ENCODE data around the gene TIMM44. TPM values are rescaled to one million over a fixed set of nuclear protein-coding genes. Genes with fewer than 3 reads are reported as not detected.

The TIMM44 gene
- total RNA-seq, 1 experiment from 2014 or later, result 153 TPM

DNA sequence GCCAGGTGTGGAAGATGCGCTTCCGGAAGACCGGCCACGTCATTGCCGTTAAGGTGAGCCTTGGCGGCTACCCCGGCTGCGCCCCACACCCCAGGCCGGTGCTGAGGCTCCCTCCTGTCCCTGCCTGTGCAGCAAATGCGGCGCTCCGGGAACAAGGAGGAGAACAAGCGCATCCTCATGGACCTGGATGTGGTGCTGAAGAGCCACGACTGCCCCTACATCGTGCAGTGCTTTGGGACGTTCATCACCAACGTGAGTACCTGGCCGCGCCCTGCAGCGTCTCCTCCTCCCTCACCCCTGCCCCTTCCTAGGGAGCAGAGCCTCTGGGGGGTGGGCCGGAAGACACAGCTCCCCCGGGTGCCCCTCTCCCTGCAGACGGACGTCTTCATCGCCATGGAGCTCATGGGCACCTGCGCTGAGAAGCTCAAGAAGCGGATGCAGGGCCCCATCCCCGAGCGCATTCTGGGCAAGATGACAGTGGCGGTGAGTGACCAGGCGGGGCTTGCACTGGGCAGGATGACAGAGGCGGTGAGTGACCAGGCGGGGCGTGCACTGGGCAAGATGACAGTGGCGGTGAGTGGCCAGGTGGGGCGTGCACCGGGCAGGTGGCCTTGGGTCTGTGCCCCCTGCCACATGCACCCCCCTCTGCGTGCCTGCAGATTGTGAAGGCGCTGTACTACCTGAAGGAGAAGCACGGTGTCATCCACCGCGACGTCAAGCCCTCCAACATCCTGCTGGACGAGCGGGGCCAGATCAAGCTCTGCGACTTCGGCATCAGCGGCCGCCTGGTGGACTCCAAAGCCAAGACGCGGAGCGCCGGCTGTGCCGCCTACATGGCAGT is 32.9 kb downstream of the TIMM44 start:
- Histone ChIP-seq H3K27me3 (replicated peaks; ENCODE audit: insufficient read depth, low read depth, low read length, poor library complexity) (no peaks in the 10 kb centered on the region), H3K4me3 (ENCODE audit: low read depth, low read length, poor library complexity, severe bottlenecking) (no peak overlapping the region), H3K27ac (ENCODE audit: low read depth, low read length, poor library complexity, severe bottlenecking) (no peak overlapping the region), H3K4me1 (ENCODE audit: insufficient read depth, low read length, poor library complexity, severe bottlenecking) (no peaks in the 10 kb centered on the region), H3K9me3 (ENCODE audit: low read depth, low read length, poor library complexity, severe bottlenecking) (no peaks in the 10 kb centered on the region), H3K36me3 (ENCODE audit: insufficient read depth, low read length, poor library complexity, severe bottlenecking) (peaks cover 27% of the 10 kb centered on the region)
- intact Hi-C loops (cut with micrococcal nuclease; ENCODE audit: unreplicated experiment), result no loop called here
- ChIA-PET POLR2A (ENCODE audit: low non-redundant PET) (no interaction called here), CTCF (no interaction called here)
- no peak for DNase-seq (ENCODE audit: low spot score)
- no TSS peak for BruUV-seq (replicated peaks)
- TF ChIP-seq EZH2 (IDR thresholded peaks at IDR 0.05; ENCODE audit: borderline replicate concordance, low read depth, low read length, poor library complexity, severe bottlenecking), result no peak
- TF ChIP-seq, protein P1, sequence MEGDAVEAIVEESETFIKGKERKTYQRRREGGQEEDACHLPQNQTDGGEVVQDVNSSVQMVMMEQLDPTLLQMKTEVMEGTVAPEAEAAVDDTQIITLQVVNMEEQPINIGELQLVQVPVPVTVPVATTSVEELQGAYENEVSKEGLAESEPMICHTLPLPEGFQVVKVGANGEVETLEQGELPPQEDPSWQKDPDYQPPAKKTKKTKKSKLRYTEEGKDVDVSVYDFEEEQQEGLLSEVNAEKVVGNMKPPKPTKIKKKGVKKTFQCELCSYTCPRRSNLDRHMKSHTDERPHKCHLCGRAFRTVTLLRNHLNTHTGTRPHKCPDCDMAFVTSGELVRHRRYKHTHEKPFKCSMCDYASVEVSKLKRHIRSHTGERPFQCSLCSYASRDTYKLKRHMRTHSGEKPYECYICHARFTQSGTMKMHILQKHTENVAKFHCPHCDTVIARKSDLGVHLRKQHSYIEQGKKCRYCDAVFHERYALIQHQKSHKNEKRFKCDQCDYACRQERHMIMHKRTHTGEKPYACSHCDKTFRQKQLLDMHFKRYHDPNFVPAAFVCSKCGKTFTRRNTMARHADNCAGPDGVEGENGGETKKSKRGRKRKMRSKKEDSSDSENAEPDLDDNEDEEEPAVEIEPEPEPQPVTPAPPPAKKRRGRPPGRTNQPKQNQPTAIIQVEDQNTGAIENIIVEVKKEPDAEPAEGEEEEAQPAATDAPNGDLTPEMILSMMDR (conservative IDR thresholded peaks at IDR 0.05; ENCODE audit: low read depth, low read length), result no peak

DNA sequence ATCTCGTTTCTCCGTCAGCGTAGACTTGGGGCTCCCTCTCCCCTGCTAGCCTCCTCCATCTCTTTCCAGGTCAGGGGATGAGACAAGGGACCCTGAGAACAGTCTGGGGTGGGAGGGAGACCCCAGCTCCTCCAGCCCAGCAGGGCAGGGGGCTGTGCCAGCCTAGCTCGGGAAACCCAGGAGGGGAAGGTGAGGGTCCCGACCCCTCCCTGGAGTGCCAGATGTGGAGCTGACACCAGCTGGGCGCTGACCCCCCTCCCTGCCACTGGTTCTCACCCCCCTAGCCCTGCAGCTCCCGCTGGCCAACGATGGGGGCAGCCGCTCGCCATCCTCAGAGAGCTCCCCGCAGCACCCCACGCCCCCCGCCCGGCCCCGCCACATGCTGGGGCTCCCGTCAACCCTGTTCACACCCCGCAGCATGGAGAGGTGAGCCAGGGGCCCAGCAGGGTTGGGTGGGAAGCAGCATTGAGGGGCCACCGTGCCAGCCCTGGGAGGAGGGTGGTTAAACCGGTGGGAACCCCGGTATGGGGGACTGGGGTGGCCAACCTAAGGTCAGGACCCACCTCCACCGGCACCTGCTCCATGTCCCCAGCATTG is 33.9 kb downstream of the TIMM44 start:
- TF ChIP-seq, protein P1 (conservative IDR thresholded peaks at IDR 0.05; ENCODE audit: low read depth, low read length), result no peak
- no peak for TF ChIP-seq EZH2 (IDR thresholded peaks at IDR 0.05; ENCODE audit: borderline replicate concordance, low read depth, low read length, poor library complexity, severe bottlenecking)
- H3K27ac ChIP-seq (ENCODE audit: low read depth, low read length, poor library complexity, severe bottlenecking), result no peak overlapping the region
- peaks cover 28% of the 10 kb centered on the region for H3K36me3 ChIP-seq (ENCODE audit: insufficient read depth, low read length, poor library complexity, severe bottlenecking)
- ChIA-PET POLR2A (ENCODE audit: low non-redundant PET) (no interaction called here), CTCF (no interaction called here)
- no peak overlapping the region for H3K4me3 ChIP-seq (ENCODE audit: low read depth, low read length, poor library complexity, severe bottlenecking)
- intact Hi-C loops (cut with micrococcal nuclease; ENCODE audit: unreplicated experiment), result no loop called here
- peaks cover 10% of the 10 kb centered on the region for H3K4me1 ChIP-seq (ENCODE audit: insufficient read depth, low read length, poor library complexity, severe bottlenecking)
- no peak for DNase-seq (ENCODE audit: low spot score)
- no TSS peak for BruUV-seq (replicated peaks)
- no peaks in the 10 kb centered on the region for H3K9me3 ChIP-seq (ENCODE audit: low read depth, low read length, poor library complexity, severe bottlenecking)
- H3K27me3 ChIP-seq (replicated peaks; ENCODE audit: insufficient read depth, low read depth, low read length, poor library complexity), result no peaks in the 10 kb centered on the region

DNA sequence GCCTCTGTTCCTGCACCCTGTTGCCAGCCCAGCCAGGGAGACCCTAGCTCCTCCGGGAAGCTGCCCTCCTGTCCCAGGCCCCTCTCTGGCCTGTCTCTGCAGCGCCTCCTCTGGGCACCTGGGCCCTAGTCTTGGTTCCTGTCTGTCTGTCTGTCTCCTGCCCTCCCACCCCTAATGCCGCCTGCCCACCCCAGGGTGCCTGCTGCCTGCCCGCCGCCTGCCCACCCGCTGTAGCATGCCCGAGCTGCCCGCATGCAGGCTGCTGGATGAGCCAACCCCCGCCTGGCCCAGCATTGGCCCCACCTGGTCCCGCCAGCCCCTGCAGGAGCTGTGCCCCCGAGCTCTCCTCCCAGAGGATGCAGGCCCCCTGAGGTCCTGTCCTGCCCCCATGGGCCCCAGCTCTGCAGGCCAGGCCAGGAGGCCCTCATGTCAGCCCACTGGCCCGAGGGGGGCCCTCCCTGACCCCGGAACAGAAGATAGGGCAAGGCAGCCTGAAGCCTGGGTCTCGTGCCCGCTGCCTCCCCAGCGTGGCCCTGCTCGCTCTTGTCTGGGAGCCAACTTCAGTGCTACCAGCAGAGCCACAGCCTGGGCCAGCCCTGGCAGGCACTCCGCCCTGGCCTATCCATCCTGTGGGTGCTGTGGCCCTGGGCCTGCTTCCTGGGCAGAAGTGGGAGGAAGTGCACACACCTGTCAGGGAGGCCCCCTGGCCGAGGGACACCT is 34.6 kb downstream of the TIMM44 start:
- peaks cover 28% of the 10 kb centered on the region for H3K36me3 ChIP-seq (ENCODE audit: insufficient read depth, low read length, poor library complexity, severe bottlenecking)
- ChIA-PET CTCF (no interaction called here), POLR2A (ENCODE audit: low non-redundant PET) (no interaction called here)
- H3K4me3 ChIP-seq (ENCODE audit: low read depth, low read length, poor library complexity, severe bottlenecking), result no peak overlapping the region
- intact Hi-C loops (cut with micrococcal nuclease; ENCODE audit: unreplicated experiment), result no loop called here
- no peak for DNase-seq (ENCODE audit: low spot score)
- peaks cover 11% of the 10 kb centered on the region for H3K4me1 ChIP-seq (ENCODE audit: insufficient read depth, low read length, poor library complexity, severe bottlenecking)
- H3K27ac ChIP-seq (ENCODE audit: low read depth, low read length, poor library complexity, severe bottlenecking), result no peak overlapping the region
- H3K27me3 ChIP-seq (replicated peaks; ENCODE audit: insufficient read depth, low read depth, low read length, poor library complexity), result no peaks in the 10 kb centered on the region
- BruUV-seq (replicated peaks), result no TSS peak
- TF ChIP-seq, protein P1 (conservative IDR thresholded peaks at IDR 0.05; ENCODE audit: low read depth, low read length), result no peak
- TF ChIP-seq EZH2 (IDR thresholded peaks at IDR 0.05; ENCODE audit: borderline replicate concordance, low read depth, low read length, poor library complexity, severe bottlenecking), result no peak
- no peaks in the 10 kb centered on the region for H3K9me3 ChIP-seq (ENCODE audit: low read depth, low read length, poor library complexity, severe bottlenecking)

Measured in A673 (cell line).